Measurements from ENCODE around the gene FHIT. TPM values are rescaled to one million over a fixed set of nuclear protein-coding genes. Genes with fewer than 3 reads are reported as not detected.

The FHIT gene
- total and polyA plus RNA-seq, 4 donors = 2.6 to 21.3 (median 8.7) TPM

- 94% methylated on average over 2 of the region's 2 CpGs for whole genome bisulfite sequencing, 2 donors
- no peak for DNase-seq
- Histone ChIP-seq H3K9me3 (ENCODE audit: control insufficient read depth in 4 of 4, insufficient read depth in 3 of 4, low read length in 3 of 4) (no peaks in the 10 kb centered on the region), H3K36me3 (ENCODE audit: control insufficient read depth in 4 of 4, insufficient read depth in 4 of 4, low read length in 4 of 4) (no peaks in the 10 kb centered on the region), H3K27me3 (ENCODE audit: control insufficient read depth in 3 of 3, insufficient read depth in 3 of 3, low read length in 2 of 3) (no peaks in the 10 kb centered on the region), H3K4me3 (no peak overlapping the region), H3K9ac (ENCODE audit: insufficient read depth in 1 of 2, low read length in 2 of 2) (no peak overlapping the region), H3K4me1 (ENCODE audit: control insufficient read depth in 5 of 5, insufficient read depth in 5 of 5, low read length in 5 of 5) (peaks cover 0 to 10% (median 0%) of the 10 kb centered on the region in 5 donors), H3K27ac (ENCODE audit: low read depth in 1 of 2, low read length in 1 of 2) (no peak overlapping the region)
- ATAC-seq (ENCODE audit: insufficient read depth, low FRiP score) = no peak
- no peak for TF ChIP-seq CTCF (IDR thresholded peaks at IDR 0.05; ENCODE audit: control extremely low read depth, extremely low read depth)
Measured at GRCh38 chr3:59831394-59831793, 1419.9 kb downstream of the FHIT start.

- no peaks in the 10 kb centered on the region for H3K9me3 ChIP-seq (ENCODE audit: control insufficient read depth in 4 of 4, insufficient read depth in 3 of 4, low read length in 3 of 4)
- DNase-seq (no peak), ATAC-seq (ENCODE audit: insufficient read depth, low FRiP score) (no peak)
- no peak overlapping the region for H3K27ac ChIP-seq (ENCODE audit: low read depth in 1 of 2, low read length in 1 of 2)
- no peak for TF ChIP-seq CTCF (IDR thresholded peaks at IDR 0.05; ENCODE audit: control extremely low read depth, extremely low read depth)
- no peaks in the 10 kb centered on the region for H3K27me3 ChIP-seq (ENCODE audit: control insufficient read depth in 3 of 3, insufficient read depth in 3 of 3, low read length in 2 of 3)
- no peak overlapping the region for H3K9ac ChIP-seq (ENCODE audit: insufficient read depth in 1 of 2, low read length in 2 of 2)
- 89 to 90% methylated on average over 1 of the region's 1 CpG for WGBS, 2 donors
- H3K4me1 ChIP-seq (ENCODE audit: control insufficient read depth in 5 of 5, insufficient read depth in 5 of 5, low read length in 5 of 5) = peaks cover 0 to 10% (median 0%) of the 10 kb centered on the region in 5 donors
- H3K36me3 ChIP-seq (ENCODE audit: control insufficient read depth in 4 of 4, insufficient read depth in 4 of 4, low read length in 4 of 4) = no peaks in the 10 kb centered on the region
- no peak overlapping the region for H3K4me3 ChIP-seq
Measured at GRCh38 chr3:59829527-59829926, 1421.7 kb downstream of the FHIT start.

GRCh38 chr3:59824876-59825275, 1426.4 kb downstream of the FHIT start:
- Histone ChIP-seq H3K27me3 (ENCODE audit: control insufficient read depth in 3 of 3, insufficient read depth in 3 of 3, low read length in 2 of 3) (no peaks in the 10 kb centered on the region), H3K9ac (ENCODE audit: insufficient read depth in 1 of 2, low read length in 2 of 2) (no peak overlapping the region), H3K27ac (ENCODE audit: low read depth in 1 of 2, low read length in 1 of 2) (no peak overlapping the region), H3K4me3 (no peak overlapping the region), H3K36me3 (ENCODE audit: control insufficient read depth in 4 of 4, insufficient read depth in 4 of 4, low read length in 4 of 4) (no peaks in the 10 kb centered on the region), H3K4me1 (ENCODE audit: control insufficient read depth in 5 of 5, insufficient read depth in 5 of 5, low read length in 5 of 5) (no peaks in the 10 kb centered on the region), H3K9me3 (ENCODE audit: control insufficient read depth in 4 of 4, insufficient read depth in 3 of 4, low read length in 3 of 4) (peaks cover 0 to 2% (median 0%) of the 10 kb centered on the region in 4 donors)
- WGBS, 2 donors = 0% methylated on average over 1 of the region's 1 CpG
- DNase-seq (no peak), ATAC-seq (ENCODE audit: insufficient read depth, low FRiP score) (no peak)
- TF ChIP-seq CTCF (IDR thresholded peaks at IDR 0.05; ENCODE audit: control extremely low read depth, extremely low read depth) = no peak

GRCh38 chr3:59821274-59821673, 1430.0 kb downstream of the FHIT start:
- H3K36me3 ChIP-seq (ENCODE audit: control insufficient read depth in 4 of 4, insufficient read depth in 4 of 4, low read length in 4 of 4) = no peaks in the 10 kb centered on the region
- no peak overlapping the region for H3K27ac ChIP-seq (ENCODE audit: low read depth in 1 of 2, low read length in 1 of 2)
- H3K4me1 ChIP-seq (ENCODE audit: control insufficient read depth in 5 of 5, insufficient read depth in 5 of 5, low read length in 5 of 5) = peaks cover 0 to 13% (median 4%) of the 10 kb centered on the region in 5 donors
- no peak overlapping the region for H3K4me3 ChIP-seq
- TF ChIP-seq CTCF (IDR thresholded peaks at IDR 0.05; ENCODE audit: control extremely low read depth, extremely low read depth) = no peak
- 67 to 91% methylated on average over 1 of the region's 1 CpG for WGBS, 2 donors
- ATAC-seq (ENCODE audit: insufficient read depth, low FRiP score) (no peak), DNase-seq (no peak)
- no peaks in the 10 kb centered on the region for H3K27me3 ChIP-seq (ENCODE audit: control insufficient read depth in 3 of 3, insufficient read depth in 3 of 3, low read length in 2 of 3)
- peaks cover 0 to 4% (median 0%) of the 10 kb centered on the region in 4 donors for H3K9me3 ChIP-seq (ENCODE audit: control insufficient read depth in 4 of 4, insufficient read depth in 3 of 4, low read length in 3 of 4)
- no peak overlapping the region for H3K9ac ChIP-seq (ENCODE audit: insufficient read depth in 1 of 2, low read length in 2 of 2)

All from lung (tissue), 12 donors.